H9 (cell line): ENCODE measurements around the gene ST6GALNAC5. TPM values are rescaled to one million over a fixed set of nuclear protein-coding genes. Genes with fewer than 3 reads are reported as not detected.

Source experiments
- DNase-seq: peaks from one replicate; pipeline ENCODE4 v3.0.0-alpha.2; 2017
- H2AFZ ChIP-seq: one replicate; pipeline ENCODE4 v1.6.1; 2013; ENCODE audit warnings: mild to moderate bottlenecking, low read length, control low read depth, moderate library complexity
- H2AK5ac ChIP-seq: 2 replicates; pipeline ENCODE4 v1.6.1; 2013; ENCODE audit warnings: low read length, control low read depth, mixed read lengths; ENCODE audit not compliant: insufficient read length
- H2BK120ac ChIP-seq: one replicate; pipeline ENCODE4 v1.6.1; 2013; ENCODE audit warnings: low read depth, mild to moderate bottlenecking, low read length, control low read depth, inconsistent platforms; ENCODE audit not compliant: poor library complexity, severe bottlenecking
- H2BK12ac ChIP-seq: 2 replicates; pipeline ENCODE4 v1.6.1; 2013; ENCODE audit warnings: low read length, control low read depth, mixed read lengths, low read depth; ENCODE audit not compliant: insufficient read length
- H2BK15ac ChIP-seq: 2 replicates; pipeline ENCODE4 v1.6.1; 2013; ENCODE audit warnings: low read depth, low read length, control low read depth
- H2BK20ac ChIP-seq: one replicate; pipeline ENCODE4 v1.6.1; 2013; ENCODE audit warnings: low read depth, mild to moderate bottlenecking, low read length, control low read depth, inconsistent platforms; ENCODE audit not compliant: poor library complexity, severe bottlenecking
- H2BK5ac ChIP-seq: 2 replicates; pipeline ENCODE4 v1.6.1; 2013; ENCODE audit warnings: low read length, control low read depth, mixed read lengths; ENCODE audit not compliant: insufficient read length
- H3K14ac ChIP-seq: 2 replicates; pipeline ENCODE4 v1.6.1; 2013; ENCODE audit warnings: low read length, control low read depth; ENCODE audit not compliant: insufficient read depth
- H3K18ac ChIP-seq: 2 replicates; pipeline ENCODE4 v1.6.1; 2013; ENCODE audit warnings: low read depth, mild to moderate bottlenecking, mixed read lengths, low read length, control low read depth; ENCODE audit not compliant: insufficient read length
- H3K23ac ChIP-seq: 2 replicates; pipeline ENCODE4 v1.6.1; 2013; ENCODE audit warnings: low read length, control low read depth, mixed read lengths, low read depth; ENCODE audit not compliant: insufficient read length
- H3K23me2 ChIP-seq: 2 replicates; pipeline ENCODE4 v1.6.1; 2013; ENCODE audit warnings: low read depth, mild to moderate bottlenecking, mixed read lengths, low read length, control low read depth; ENCODE audit not compliant: insufficient read length, poor library complexity, severe bottlenecking
- H3K27ac ChIP-seq: 2 replicates; pipeline ENCODE4 v1.5.1; 2013; ENCODE audit warnings: low read length, control low read depth, mixed read lengths, low read depth; ENCODE audit not compliant: insufficient read length
- H3K27me3 ChIP-seq: 2 replicates; pipeline ENCODE4 v1.6.1; 2013; ENCODE audit warnings: low read length, control low read depth, inconsistent platforms; ENCODE audit not compliant: insufficient read depth
- H3K4ac ChIP-seq: 2 replicates; pipeline ENCODE4 v1.6.1; 2013; ENCODE audit warnings: low read depth, mild to moderate bottlenecking, control low read depth, inconsistent platforms, low read length, moderate library complexity
- H3K4me1 ChIP-seq: 2 replicates; pipeline ENCODE4 v1.6.1; 2013; ENCODE audit warnings: low read length, control low read depth, inconsistent platforms; ENCODE audit not compliant: insufficient read depth
- H3K4me2 ChIP-seq: 2 replicates; pipeline ENCODE4 v1.6.1; 2013; ENCODE audit warnings: low read length, control low read depth, mixed read lengths; ENCODE audit not compliant: insufficient read length, insufficient read depth
- H3K56ac ChIP-seq: 2 replicates; pipeline ENCODE4 v1.6.1; 2013; ENCODE audit warnings: low read depth, mild to moderate bottlenecking, mixed read lengths, low read length, control low read depth; ENCODE audit not compliant: insufficient read length
- H3K79me1 ChIP-seq: 2 replicates; pipeline ENCODE4 v1.6.1; 2013; ENCODE audit warnings: low read depth, mild to moderate bottlenecking, moderate library complexity, low read length, control low read depth, inconsistent platforms; ENCODE audit not compliant: insufficient read depth, poor library complexity, severe bottlenecking
- H3K79me2 ChIP-seq: 2 replicates; pipeline ENCODE4 v1.6.1; 2013; ENCODE audit warnings: low read length, control low read depth, inconsistent platforms; ENCODE audit not compliant: insufficient read depth
- H3K9ac ChIP-seq: 2 replicates; pipeline ENCODE4 v1.6.1; 2013; ENCODE audit warnings: low read length, control low read depth, mixed read lengths; ENCODE audit not compliant: insufficient read length; ENCODE audit errors: extremely low read depth
- H3K9me3 ChIP-seq: one replicate; pipeline ENCODE4 v1.6.1; 2013; ENCODE audit warnings: low read depth, low read length, inconsistent platforms; ENCODE audit not compliant: control insufficient read depth
- H3T11ph ChIP-seq: one replicate; pipeline ENCODE4 v1.6.1; 2013; ENCODE audit warnings: mild to moderate bottlenecking, low read length, control low read depth, inconsistent platforms
- H4K20me1 ChIP-seq: one replicate; pipeline ENCODE4 v1.6.1; 2013; ENCODE audit not compliant: control insufficient read depth, insufficient read length, insufficient read depth
- H4K5ac ChIP-seq: 2 replicates; pipeline ENCODE4 v1.6.1; 2013; ENCODE audit warnings: low read depth, mild to moderate bottlenecking, mixed read lengths, low read length, control low read depth; ENCODE audit not compliant: insufficient read length
- H4K8ac ChIP-seq: replicated peaks from 2 replicates; pipeline ENCODE4 v1.6.1; 2013; ENCODE audit warnings: low read length, control low read depth, mixed read lengths, low read depth; ENCODE audit not compliant: insufficient read length
- H4K91ac ChIP-seq: 2 replicates; pipeline ENCODE4 v1.6.1; 2013; ENCODE audit warnings: low read depth, mild to moderate bottlenecking, moderate library complexity, mixed read lengths, low read length, control low read depth; ENCODE audit not compliant: insufficient read length
- H3K27ac Mint-ChIP-seq, 3 experiments: 2 replicates in 2 of 3; 3 replicates in 1 of 3; pipeline ENCODE4 v1.8.0; 2020 to 2021; ENCODE audit warnings: mixed read lengths in 3 of 3, mild to moderate bottlenecking in 1 of 3, moderate library complexity in 1 of 3
- H3K27me3 Mint-ChIP-seq: 2 replicates; pipeline ENCODE4 v1.8.0; 2021; ENCODE audit warnings: low read depth, mild to moderate bottlenecking, moderate library complexity, mixed read lengths
- H3K36me3 Mint-ChIP-seq, 3 experiments: 2 replicates in 2 of 3; 3 replicates in 1 of 3; pipeline ENCODE4 v1.8.0; 2020 to 2021; ENCODE audit warnings: low read depth in 3 of 3, mixed read lengths in 3 of 3; ENCODE audit not compliant: insufficient read depth in 1 of 3
- H3K4me1 Mint-ChIP-seq, 2 experiments: 2 replicates each; pipeline ENCODE4 v1.8.0; 2020; ENCODE audit warnings: mixed read lengths in 2 of 2
- H3K4me3 Mint-ChIP-seq, 2 experiments: 2 replicates in 1 of 2; 3 replicates in 1 of 2; pipeline ENCODE4 v1.8.0; 2020 to 2021; ENCODE audit warnings: mild to moderate bottlenecking in 2 of 2, mixed read lengths in 2 of 2, moderate library complexity in 1 of 2
- H3K9me3 Mint-ChIP-seq, 2 experiments: 2 replicates in 1 of 2; 3 replicates in 1 of 2; pipeline ENCODE4 v1.8.0; 2020; ENCODE audit warnings: mild to moderate bottlenecking in 2 of 2, mixed read lengths in 2 of 2, moderate library complexity in 1 of 2
- total RNA-seq: library from RNA; stranded (reverse); gene quantifications from 2 replicates; pipeline ENCODE4 v1.2.1, GENCODE V29; 2021
- TF ChIP-seq, protein P1 (sequence below): fragments of 200-600 bp; sonication (generic); conservative IDR thresholded peaks from 3 replicates; pipeline ENCODE4 v1.8.0; 2021; ENCODE audit warnings: antibody characterized with exemption, mild to moderate bottlenecking

Gene ST6GALNAC5
- total RNA-seq, 1 experiment from 2014 or later, result 3.3 TPM

GRCh38 chr1:76955652-76956051 is 88.4 kb downstream of the ST6GALNAC5 start:
- no peak overlapping the region for H3K27ac ChIP-seq
- H2BK15ac ChIP-seq, result no peak overlapping the region
- H3K14ac ChIP-seq, result no peak overlapping the region
- no peak overlapping the region for H2BK5ac ChIP-seq
- no peak overlapping the region for H2BK120ac ChIP-seq
- H3K9me3 ChIP-seq, result no peaks in the 10 kb centered on the region
- no peak overlapping the region for H4K91ac ChIP-seq
- no peak overlapping the region for H2AK5ac ChIP-seq
- no peak overlapping the region for H3K18ac ChIP-seq
- no peaks in the 10 kb centered on the region for H3K9me3 Mint-ChIP-seq
- no peak overlapping the region for H4K8ac ChIP-seq
- H3K23me2 ChIP-seq, result no peaks in the 10 kb centered on the region
- no peak for DNase-seq
- no peak overlapping the region for H3K9ac ChIP-seq
- H4K5ac ChIP-seq, result no peak overlapping the region
- no peaks in the 10 kb centered on the region for H3K79me2 ChIP-seq
- H3K4me2 ChIP-seq, result no peak overlapping the region
- peaks cover 0 to under 1% (median 0%) of the 10 kb centered on the region in 3 experiments; a peak in 2 of 7 replicates for H3K36me3 Mint-ChIP-seq
- peaks cover 21 to 24% of the 10 kb centered on the region in 2 experiments for H3K4me1 Mint-ChIP-seq
- no peak overlapping the region for H3K56ac ChIP-seq
- no peaks in the 10 kb centered on the region for H3K79me1 ChIP-seq
- H3T11ph ChIP-seq, result no peak overlapping the region
- no peaks in the 10 kb centered on the region for H3K27me3 ChIP-seq
- TF ChIP-seq, protein P1, sequence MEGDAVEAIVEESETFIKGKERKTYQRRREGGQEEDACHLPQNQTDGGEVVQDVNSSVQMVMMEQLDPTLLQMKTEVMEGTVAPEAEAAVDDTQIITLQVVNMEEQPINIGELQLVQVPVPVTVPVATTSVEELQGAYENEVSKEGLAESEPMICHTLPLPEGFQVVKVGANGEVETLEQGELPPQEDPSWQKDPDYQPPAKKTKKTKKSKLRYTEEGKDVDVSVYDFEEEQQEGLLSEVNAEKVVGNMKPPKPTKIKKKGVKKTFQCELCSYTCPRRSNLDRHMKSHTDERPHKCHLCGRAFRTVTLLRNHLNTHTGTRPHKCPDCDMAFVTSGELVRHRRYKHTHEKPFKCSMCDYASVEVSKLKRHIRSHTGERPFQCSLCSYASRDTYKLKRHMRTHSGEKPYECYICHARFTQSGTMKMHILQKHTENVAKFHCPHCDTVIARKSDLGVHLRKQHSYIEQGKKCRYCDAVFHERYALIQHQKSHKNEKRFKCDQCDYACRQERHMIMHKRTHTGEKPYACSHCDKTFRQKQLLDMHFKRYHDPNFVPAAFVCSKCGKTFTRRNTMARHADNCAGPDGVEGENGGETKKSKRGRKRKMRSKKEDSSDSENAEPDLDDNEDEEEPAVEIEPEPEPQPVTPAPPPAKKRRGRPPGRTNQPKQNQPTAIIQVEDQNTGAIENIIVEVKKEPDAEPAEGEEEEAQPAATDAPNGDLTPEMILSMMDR, result no peak
- H3K23ac ChIP-seq, result no peak overlapping the region
- no peak overlapping the region for H2BK12ac ChIP-seq
- H3K4ac ChIP-seq, result no peak overlapping the region
- no peaks in the 10 kb centered on the region; the same call in 1 of the 2 replicates for H3K4me1 ChIP-seq
- no peak overlapping the region for H3K4me3 Mint-ChIP-seq
- H2AFZ ChIP-seq, result no peak overlapping the region
- no peaks in the 10 kb centered on the region for H4K20me1 ChIP-seq
- no peak overlapping the region for H2BK20ac ChIP-seq
- H3K27me3 Mint-ChIP-seq, result no peaks in the 10 kb centered on the region
- no peak overlapping the region for H3K27ac Mint-ChIP-seq
